ENCODE results near the gene MRPS9.

Gene MRPS9

GRCh38 chr2:105118960-105119359 is 81.1 kb downstream of the MRPS9 start:
- DNase-seq (ENCODE audit: low read depth, low spot score) = no peak

GRCh38 chr2:105121434-105121833 is 83.6 kb downstream of the MRPS9 start:
- DNase-seq (ENCODE audit: low read depth, low spot score) = no peak

- no peak for DNase-seq (ENCODE audit: low read depth, low spot score)
These were observed 87.6 kb downstream of the MRPS9 start for GRCh38 chr2:105125428-105125827.

GRCh38 chr2:105125920-105126319 is 88.1 kb downstream of the MRPS9 start:
- no peak for DNase-seq (ENCODE audit: low read depth, low spot score)

- no peak for DNase-seq (ENCODE audit: low read depth, low spot score)
These were observed 88.5 kb downstream of the MRPS9 start for GRCh38 chr2:105126336-105126735.

- no peak for DNase-seq (ENCODE audit: low read depth, low spot score)
These were observed 89.5 kb downstream of the MRPS9 start for GRCh38 chr2:105127289-105127915.

- no peak for DNase-seq (ENCODE audit: low read depth, low spot score)
These were observed 91.9 kb downstream of the MRPS9 start for GRCh38 chr2:105129722-105130232.

GRCh38 chr2:105130546-105130945 is 92.7 kb downstream of the MRPS9 start:
- no peak for DNase-seq (ENCODE audit: low read depth, low spot score)

- DNase-seq (ENCODE audit: low read depth, low spot score) = no peak
These were observed 96.2 kb downstream of the MRPS9 start for GRCh38 chr2:105134081-105134480.

- DNase-seq (ENCODE audit: low read depth, low spot score) = no peak
These were observed 97.6 kb downstream of the MRPS9 start for GRCh38 chr2:105135436-105135835.

- no peak for DNase-seq (ENCODE audit: low read depth, low spot score)
These were observed 98.5 kb downstream of the MRPS9 start for GRCh38 chr2:105136394-105136793.

GRCh38 chr2:105138643-105139042 is 100.8 kb downstream of the MRPS9 start:
- no peak for DNase-seq (ENCODE audit: low read depth, low spot score)

- DNase-seq (ENCODE audit: low read depth, low spot score) = no peak
These were observed 101.8 kb downstream of the MRPS9 start for GRCh38 chr2:105139556-105140239.

GRCh38 chr2:105140240-105140568 is 102.3 kb downstream of the MRPS9 start:
- no peak for DNase-seq (ENCODE audit: low read depth, low spot score)

- DNase-seq (ENCODE audit: low read depth, low spot score) = no peak
These were observed 103.3 kb downstream of the MRPS9 start for GRCh38 chr2:105141099-105141614.

GRCh38 chr2:105142239-105142638 is 104.4 kb downstream of the MRPS9 start:
- DNase-seq (ENCODE audit: low read depth, low spot score) = no peak

- DNase-seq (ENCODE audit: low read depth, low spot score) = no peak
These were observed 105.2 kb downstream of the MRPS9 start for GRCh38 chr2:105143094-105143466.

- DNase-seq (ENCODE audit: low read depth, low spot score) = no peak
These were observed 105.7 kb downstream of the MRPS9 start for GRCh38 chr2:105143467-105144151.

- no peak for DNase-seq (ENCODE audit: low read depth, low spot score)
These were observed 106.5 kb downstream of the MRPS9 start for GRCh38 chr2:105144152-105144940.

GRCh38 chr2:105144941-105145300 is 107.1 kb downstream of the MRPS9 start:
- DNase-seq (ENCODE audit: low read depth, low spot score) = no peak

GRCh38 chr2:105149272-105149671 is 111.4 kb downstream of the MRPS9 start:
- DNase-seq (ENCODE audit: low read depth, low spot score) = no peak
